ENCODE data around the gene SAFB.
"Not testable (repeated sequence)": the region's sequence is repeated elsewhere in the genome, so short reads cannot be mapped to it uniquely, and the experiment has no call there.

The SAFB gene

DNA sequence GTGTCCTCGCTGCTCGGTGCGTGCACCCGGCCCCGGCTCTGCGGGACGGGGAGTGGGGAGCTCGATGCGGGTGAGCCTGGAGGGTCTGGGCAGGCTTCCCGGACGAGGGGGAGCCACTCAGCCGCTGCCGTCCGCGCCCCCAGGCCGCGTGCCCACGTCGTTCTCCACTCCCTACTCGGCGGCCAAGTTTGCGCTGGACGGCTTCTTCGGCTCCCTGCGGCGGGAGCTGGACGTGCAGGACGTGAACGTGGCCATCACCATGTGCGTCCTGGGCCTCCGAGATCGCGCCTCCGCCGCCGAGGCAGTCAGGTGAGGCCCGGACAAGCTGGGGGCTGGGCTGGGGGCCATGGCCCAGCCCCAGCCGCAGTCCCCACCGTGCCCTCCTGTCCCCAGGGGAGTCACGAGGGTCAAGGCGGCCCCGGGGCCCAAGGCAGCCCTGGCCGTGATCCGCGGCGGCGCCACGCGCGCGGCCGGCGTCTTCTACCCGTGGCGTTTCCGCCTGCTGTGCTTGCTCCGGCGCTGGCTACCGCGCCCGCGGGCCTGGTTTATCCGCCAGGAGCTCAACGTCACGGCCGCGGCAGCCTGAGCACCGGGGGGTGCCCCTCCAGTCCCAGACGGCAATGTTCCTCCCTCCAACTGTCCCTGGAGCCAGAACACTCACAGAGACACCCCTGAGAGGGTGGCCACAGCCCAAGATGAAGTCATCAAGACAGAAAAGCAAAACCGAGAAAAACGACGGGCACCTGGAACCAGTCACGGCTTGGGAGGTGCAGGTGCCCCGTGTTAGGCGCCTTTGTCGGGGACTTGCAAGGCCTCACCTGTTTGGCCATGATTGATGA lies 64.7 kb downstream of the SAFB start:
- DNase-seq = no peak

DNA sequence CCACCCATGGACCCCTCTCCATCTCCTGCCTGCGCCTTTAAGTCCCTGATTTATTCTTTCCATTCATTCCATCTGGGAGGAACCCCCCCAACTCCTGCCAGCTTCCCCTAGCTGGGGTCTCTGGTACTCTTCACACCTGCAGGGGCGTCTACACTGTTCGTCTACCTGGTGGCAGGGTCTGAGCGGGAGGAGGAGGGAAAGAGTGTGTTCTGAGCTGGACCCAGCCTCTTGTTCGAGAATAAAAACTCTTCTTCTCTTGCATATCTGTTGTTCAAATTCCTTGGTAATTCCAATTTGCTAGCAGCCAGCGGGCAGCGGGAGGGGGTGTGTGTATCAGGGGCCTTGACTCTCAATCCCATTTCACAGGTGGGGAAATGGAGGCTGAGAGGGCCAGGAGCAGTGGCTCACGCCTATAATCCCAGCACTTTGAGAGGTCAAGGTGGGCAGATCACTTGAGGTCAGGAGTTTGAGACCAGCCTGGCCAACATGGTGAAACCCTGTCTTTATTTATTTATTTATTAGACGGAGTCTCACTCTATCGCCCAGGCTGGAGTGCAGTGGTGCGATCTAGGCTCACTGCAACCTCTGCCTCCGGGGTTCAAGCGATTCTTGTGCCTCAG lies 65.5 kb downstream of the SAFB start:
- not testable (repeated sequence) for DNase-seq

DNA sequence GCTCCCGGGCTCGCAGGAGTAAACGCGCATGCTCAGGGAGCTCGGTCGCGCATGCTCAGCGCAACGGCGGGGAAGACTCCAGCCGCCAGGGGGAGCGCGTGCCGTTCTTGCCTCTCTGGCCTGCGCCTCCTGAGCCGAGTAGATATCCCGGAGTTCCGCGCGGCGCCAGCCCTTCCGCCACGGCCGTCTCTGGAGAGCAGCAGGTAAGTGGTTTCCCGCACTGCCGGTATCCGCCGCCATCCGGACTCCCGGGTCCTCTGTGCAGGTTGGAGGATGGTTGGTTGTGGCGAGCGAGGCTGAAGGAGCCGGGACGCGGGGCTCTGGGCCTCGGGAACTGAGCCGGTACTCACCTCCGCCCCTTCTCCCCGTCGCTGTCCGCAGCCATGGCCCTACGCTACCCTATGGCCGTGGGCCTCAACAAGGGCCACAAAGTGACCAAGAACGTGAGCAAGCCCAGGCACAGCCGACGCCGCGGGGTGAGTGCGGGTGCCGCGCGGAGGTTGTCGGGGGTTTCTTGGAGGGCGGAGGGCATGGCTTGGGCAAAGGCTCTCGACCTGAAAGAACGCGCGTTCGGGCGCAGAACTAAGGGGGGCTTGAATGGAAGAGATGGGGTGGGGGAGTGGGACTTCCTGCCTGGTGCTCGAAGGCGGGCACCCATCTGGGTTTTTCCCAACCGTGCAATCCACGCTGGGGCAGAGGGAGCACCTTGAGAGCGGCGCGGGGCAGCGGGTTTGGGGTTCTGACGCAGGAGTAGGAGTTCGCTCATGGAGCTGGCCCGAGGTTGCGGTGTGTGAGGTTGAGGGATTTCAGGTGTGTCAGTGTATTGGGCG lies 67.5 kb downstream of the SAFB start, which contains the start of gene RPL36:
Gene RPL36, plus strand, starts transcription at position 171 of the 830 bp plus-strand sequence. Its CDS starts 213 bp downstream, at position 384.
- DNase-seq = peak; percentile 100

DNA sequence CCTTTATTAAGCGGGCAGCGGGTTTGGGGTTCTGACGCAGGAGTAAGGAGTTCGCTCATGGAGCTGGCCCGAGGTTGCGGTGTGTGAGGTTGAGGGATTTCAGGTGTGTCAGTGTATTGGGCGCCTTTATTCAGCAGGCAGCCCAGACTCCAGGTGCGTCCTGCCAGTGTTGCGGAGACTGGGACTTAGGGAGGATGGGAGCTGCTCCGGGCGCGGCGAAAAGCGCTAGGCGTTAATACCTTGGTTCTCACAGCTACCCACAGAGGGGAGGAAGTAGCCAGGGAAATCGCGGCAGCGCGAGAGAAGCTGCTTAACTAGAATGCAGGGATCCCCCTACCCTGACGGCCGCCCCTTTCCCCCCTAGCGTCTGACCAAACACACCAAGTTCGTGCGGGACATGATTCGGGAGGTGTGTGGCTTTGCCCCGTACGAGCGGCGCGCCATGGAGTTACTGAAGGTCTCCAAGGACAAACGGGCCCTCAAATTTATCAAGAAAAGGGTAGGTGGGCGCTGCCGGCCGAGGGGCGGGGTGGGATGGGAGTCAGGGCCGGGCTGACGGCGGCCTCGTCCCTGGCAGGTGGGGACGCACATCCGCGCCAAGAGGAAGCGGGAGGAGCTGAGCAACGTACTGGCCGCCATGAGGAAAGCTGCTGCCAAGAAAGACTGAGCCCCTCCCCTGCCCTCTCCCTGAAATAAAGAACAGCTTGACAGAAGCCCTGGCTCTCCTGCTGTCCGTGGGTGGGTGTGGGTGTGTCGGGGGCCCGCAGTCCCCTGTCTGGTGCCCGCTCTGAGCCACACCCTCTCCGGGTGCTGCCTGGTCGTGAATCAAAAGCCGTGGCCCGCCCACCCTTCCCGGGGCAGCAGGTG lies 68.3 kb downstream of the SAFB start:
- DNase-seq = peak; percentile 76

DNA sequence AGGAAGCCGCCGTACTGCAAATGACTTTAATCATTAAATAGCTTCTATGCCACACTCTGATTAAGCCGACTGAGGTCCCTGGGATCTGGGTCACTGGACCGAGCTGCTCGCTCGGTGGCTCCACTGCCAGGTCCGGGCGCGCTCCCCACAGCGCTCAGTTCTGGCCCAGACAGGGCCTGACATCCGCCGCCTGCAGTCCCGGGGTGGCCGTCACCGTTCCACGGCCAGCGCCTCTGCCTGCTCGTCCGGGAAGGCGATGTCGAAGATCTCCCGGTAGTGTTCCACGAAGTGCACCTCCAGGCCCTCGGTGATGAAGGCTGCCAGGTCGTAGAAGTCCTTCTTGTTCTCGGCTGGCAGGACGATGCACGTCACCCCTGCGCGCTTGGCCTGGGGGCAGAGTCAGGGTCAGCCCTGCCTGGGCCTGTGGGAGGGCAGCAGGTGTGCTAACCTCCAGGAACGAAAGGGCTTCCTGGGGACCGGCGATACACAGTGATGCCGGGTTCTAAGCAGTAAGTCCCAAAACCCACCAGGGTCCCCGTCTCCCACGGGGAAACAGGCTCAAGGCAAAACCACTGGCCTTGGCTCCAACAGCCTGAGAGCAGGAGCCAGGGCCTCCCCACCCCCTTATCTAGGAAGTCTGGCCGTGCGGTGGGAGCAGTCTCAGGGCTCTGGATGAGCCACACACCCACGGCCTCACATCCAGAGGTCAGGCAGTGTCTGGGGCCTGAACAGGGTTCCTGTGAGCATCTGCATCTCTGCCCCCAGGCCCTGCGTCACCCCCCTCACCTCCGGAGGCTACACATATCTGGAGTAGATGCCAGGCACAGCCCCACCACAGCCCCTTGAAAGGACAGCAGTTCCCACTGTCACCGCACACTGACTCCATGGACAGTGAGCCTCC lies 69.2 kb downstream of the SAFB start:
- DNase-seq = peak; percentile 56

DNA sequence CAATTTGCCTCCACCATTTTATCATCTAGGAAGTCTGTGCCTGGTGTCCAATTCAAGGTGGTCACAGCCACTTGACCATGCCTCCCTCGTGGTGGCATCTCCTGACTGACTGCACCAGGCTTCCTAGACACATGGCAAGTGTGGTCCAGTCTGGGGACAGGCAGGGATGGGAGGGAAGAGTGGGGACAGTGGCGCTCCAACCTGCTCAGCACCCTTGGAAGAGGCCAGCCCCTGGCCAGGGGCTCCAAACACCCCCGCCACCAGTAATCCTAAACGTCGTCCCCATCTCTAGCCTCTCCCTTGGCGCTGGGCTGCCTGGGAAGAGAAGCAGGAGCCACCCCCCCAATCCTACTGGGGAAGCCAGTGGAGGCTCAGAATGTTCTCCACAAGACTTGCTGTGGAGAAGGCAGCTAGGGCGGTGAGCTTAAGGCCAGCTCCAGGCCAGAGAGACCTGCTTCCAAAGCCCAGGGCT lies 69.9 kb downstream of the SAFB start:
- DNase-seq = peak; percentile 36

DNA sequence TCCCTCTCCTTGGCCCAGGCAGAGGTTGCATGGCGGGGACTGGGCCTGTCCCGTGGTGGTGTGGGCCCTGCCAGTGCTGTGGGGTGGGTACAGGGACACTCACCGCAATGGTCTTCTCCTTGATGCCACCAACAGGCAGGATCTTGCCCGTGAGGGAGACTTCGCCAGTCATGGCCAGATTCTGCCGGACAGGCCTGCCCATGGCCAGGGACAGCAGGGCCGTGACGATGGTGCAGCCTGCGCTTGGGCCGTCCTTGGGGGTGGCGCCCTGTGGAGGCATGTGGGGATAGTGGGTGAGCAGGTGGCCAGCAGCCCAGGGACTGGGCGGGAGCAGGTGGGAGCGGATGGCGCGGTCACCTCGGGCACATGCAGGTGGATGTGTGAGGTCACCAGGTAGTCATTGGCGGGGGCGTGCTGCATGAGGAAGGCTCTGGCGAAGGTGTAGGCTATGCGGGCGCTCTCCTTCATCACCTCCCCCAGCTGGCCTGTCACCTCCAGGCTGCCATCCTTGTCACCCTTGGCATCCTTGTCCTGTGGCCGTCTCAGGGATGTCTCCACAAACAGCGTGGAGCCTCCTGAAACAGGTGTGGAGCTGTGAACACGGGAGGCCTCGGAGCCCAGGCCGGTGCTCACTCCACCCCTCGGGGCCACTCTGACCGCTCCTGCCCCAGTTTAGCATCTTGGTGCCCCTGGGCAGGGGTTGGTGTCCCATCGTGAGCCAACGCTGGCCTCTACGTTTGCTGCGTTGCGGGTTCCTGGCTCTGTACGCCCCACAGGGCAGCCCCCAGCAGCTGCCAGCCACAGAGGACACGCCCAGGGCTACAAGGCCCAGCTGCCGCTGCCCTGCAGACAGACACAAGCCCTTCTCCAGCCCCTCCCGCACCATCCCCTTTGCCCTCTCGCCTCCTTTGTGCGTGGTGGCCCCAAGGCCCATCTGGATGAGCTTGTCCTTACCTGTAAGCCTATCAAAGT lies 70.6 kb downstream of the SAFB start:
- DNase-seq = peak; percentile 45

DNA sequence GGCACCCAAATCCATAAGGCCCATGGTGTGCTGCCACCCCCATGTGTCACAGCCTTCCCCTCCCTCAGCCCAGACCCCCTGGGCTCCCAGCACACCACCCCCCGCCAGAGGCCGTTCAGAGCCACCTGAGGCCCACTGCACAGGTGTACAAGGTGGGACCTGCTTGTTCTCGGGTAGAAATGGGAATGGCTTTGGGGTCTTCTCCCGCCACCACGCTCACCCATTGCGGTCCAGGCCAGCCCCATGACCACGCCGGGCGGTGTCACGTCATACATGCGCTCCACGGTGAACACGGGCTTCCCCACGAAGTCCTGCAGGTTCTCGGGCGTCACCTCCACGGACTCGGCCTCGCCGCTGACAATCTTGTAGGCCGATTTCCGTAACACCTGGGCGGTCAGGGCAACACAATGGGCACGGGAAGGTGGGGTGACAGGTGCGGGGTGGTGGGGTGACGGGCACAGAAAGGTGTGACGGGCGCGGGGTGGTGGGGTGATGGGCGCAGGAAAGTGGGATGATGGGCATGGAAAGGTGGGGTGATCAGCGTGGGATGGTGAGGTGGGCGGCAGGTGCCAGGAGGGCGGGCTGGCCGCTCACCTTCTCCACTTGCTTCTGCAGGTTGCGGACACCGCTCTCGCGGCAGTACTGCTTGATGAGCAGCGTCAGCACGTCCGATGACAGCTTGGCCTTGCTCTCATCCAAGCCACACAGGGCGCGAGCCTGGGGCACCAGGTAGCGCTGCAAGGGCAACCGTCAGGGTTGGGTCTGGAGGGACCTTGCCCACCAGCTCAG lies 71.5 kb downstream of the SAFB start:
- DNase-seq = peak; percentile 44

DNA sequence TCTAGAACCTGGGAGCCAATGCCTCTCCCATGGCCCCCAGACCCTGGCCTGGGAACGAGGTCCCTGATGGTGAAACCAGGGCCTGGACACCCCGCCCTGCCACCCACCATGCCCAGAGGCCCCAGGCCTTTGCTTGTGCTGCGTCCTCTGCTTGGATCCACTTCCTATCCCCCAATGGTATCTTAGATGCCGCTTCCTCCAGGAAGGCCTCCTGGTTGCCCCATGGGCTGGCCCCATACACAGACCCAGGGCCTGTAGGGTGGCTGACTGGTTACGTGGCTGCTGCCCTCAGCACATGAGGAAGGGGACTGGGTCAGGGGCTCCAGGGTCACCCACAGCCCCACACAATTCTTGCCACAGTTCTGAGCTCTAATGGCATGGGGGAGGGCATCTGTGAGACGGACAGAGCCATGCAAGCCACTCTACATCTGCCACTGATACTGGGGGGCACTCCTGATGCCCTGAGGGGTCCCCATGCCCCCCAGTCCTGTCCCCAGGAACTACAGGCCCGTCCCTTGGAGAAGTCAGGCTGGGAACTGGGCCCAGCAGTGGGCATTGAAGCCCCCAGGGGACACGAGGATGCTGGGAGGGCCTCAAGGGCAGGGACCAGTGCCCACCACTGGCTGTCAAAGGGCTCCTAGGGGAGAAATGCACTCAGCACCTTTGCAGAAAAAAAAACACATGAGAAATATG lies 72.2 kb downstream of the SAFB start:
- no peak for DNase-seq

DNA sequence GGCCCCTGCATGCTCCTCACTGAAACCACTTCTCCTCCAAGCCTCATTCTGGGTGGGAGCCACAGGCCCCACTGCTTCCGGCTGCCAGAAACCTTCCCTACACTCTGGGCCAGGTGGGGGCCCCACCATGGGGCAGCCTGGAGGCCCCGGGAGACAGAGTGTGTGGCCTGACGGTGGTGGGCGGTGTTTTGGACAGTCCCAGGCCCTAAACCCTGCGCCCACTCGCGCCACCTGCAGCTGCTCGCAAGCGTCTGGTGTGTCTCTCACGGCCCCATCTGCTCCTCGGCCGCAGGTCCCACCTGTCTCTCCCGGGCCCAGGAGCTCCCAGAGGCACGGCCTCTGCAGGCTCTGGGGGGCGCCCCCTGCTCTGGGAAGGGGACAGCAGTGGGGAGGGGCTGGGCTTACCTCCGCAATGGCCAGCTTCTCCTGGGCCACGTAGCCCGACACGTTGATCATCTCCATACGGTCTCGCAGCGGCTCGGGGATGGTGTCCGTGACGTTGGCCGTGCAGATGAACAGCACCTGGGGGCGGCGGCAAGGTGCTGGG lies 72.8 kb downstream of the SAFB start:
- DNase-seq = no peak

DNA sequence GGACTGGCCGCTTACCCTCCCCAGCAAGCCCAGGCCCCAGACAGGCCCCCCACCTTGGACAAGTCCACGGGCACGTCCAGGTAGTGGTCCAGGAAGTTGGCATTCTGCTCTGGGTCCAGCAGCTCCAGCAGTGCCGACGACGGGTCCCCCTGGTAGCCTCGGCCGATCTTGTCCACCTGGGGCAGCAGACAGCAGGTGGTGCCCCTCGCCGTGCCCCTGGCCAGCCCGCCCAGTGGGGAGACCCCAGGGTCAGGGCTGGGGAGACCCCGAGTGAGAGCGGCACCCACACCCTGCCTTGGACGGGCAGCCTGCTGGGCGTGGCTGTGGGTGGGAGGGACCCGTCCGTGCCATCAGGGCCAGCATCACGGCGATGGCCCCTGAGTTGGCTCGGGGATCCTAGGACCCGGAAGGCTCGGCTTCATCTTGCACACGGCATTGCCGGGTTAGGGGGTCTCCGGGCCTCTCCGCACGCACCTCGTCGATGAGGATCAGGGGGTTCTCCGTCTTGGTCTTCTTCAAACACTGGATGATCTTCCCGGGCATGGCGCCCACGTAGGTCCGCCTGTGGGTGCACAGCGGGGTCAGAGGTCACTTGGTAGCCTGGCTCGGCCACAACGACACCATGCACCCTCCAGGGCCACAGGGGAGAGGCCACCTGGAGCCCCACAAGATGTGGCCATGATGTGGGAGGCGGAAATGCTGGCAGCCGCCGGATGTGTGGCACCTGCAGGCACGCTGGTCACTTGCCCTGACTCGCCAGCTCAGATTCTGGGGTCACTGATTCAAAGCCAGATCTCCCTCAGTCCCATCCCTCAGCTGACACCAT lies 73.5 kb downstream of the SAFB start:
- no peak for DNase-seq

DNA sequence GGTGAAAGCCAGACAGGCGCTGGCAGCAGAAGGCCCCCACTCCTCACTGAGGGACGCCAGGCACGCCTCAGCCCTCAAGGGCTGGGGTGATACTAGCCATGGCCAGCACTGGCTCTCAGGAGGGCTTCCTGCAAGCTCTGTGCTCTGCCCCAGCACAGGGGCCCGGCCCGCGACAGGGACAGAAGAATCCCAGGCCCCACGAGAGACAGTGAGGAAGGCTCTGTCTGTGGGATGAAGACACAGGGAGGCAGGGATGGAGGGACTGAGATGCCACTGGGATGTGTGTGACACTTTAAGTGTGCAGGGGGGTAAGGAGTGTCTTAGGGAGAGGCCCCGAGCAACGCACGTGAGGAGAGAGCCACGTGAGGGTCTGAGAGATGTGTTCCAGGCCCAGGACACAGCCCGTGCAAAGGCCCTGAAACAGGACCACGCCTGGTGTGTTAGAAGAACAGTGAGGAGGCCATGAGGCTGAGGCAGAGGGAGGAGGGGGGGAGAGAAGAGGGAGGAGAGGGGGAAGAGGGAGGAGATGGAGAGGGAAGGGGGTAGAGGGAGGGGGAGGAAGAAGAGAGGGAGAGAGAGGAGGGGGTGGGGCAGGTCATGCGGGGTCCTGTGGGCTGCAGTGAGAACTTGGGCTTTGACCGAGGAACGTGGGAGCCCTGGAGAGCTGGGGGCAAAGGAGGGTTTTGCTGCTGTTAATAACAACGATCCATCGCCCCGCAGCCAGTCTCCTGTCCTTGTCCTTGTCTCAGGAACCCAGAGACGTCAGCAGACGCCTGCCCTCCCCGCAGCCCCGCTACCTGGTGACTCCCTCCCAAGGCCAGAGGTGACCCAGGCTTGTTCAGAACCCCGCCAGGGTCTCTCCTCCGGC lies 74.4 kb downstream of the SAFB start:
- no peak for DNase-seq

DNA sequence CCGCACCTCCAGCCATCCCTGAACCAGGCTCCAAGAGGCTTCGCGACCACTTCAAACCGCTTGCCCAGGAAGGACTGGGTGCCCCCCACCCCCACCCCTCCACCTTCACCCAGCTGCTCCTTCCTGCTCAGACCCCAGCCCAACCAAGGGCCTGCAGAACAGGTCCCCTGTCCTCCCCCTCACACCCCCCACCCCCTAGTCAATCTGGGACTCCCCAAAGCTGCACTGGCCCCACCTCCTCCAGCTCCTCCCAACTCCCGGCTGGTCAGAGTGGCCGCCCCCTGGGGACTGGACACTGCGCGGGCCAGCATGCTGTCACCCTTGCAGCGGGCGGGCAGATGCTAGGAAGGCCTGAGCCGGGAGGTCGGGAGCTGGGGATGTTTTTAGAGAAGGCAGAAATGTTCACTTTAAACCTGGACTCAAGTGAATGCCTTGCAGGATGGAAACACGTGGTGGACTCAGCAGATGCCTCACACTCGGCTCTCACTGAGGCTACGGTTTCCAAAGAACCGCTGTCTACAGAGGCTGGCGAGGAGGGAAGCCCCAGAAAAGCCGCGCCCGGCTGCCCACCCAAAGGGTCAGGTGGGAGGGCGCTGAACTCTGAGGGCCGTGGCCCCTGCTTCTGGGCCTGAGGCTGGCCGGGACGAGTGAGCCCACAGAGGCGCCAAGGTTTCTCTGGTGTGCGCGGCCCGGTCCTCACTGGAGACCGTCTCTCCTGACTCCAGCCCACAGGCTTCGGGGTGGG lies 75.2 kb downstream of the SAFB start:
- no peak for DNase-seq

DNA sequence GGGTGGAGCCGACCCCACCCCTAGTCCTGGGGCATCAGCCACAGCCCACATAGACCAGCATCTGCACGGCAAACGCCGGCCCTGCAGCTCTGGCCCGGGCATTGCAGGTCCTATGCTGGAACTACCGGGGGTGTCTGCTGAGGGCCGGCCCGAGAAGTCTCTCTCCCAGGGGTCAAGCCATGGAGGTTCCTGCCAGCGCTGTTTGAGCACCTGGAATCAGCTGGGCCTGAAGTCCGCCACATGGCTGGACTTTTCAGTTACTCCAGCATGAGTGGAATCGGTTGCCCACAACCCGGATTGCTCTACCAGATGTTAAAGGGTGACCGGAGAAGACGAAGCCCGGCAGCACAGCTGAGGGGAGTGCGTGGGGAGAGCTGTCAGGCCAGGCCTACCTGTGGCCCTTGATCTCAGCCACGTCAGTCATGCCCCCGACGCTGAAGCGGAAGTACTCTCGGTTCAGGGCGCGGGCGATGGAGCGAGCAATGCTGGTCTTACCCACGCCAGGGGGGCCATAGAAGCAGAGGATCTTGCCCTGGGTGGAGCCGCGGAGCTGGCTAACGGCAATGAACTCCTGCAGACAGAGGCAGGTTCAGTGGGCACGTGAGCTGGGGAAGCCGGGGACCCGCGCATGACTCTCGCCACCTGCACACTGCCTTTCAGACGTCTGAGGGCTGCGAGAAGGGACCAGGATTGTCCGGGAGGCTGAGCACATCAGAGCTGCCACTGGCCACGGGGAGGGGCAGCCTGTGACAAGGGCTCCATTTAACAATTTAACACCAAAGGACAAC lies 75.9 kb downstream of the SAFB start:
- DNase-seq = no peak

Measured in stimulated activated CD8-positive, alpha-beta memory T cell treated with anti-CD3 and anti-CD28 coated beads, Interleukin-4, amount 100 ng/mL, for 48 hours (primary cell).